NCI-H774 (cell line): ENCODE measurements around the gene CCNO.

ENCODE experiments used
- DNase-seq: peaks from one replicate; lab custom pipeline; 2025; lab: John Stamatoyannopoulos, UW

The CCNO gene

DNA sequence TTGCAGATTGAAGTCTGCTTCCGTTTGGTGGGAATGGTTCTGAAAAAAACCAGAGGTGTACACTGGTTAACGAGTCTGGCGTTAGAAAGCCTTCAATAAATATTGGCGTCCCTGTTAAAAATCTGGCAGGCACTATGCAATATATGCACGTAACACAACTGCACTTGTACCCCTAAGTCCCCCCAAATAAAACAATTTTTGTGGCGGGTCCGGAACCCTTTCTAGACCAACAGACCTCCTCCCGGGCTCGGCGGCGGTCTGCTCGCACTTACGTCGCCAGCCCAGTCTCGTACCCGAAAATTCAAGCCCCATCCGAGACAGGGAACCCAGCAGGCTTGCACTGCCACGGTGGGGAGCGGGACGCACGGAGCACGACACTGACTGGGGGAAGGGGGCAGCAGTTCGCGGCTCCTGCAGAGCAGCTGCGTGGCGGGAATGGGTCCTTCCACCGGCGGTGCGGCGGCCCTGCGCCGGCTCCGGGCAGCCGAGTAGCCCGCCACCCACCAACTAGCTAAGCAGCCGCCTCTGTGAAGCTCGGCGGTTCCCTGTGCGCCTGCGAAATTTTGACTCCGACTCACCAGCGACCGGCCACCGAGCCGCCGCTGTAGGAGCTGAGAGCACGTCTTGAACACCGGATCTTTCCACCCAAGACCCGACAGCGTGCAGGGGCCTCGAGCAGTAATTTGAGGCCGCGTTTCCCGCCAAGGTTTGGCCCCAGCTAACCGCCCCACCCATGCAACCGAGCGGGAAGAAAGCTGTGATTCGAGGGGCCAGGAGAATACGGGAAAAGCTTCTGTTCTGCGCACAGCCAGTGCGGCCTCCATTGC is 10.2 kb downstream of the CCNO start:
- no peak for DNase-seq

DNA sequence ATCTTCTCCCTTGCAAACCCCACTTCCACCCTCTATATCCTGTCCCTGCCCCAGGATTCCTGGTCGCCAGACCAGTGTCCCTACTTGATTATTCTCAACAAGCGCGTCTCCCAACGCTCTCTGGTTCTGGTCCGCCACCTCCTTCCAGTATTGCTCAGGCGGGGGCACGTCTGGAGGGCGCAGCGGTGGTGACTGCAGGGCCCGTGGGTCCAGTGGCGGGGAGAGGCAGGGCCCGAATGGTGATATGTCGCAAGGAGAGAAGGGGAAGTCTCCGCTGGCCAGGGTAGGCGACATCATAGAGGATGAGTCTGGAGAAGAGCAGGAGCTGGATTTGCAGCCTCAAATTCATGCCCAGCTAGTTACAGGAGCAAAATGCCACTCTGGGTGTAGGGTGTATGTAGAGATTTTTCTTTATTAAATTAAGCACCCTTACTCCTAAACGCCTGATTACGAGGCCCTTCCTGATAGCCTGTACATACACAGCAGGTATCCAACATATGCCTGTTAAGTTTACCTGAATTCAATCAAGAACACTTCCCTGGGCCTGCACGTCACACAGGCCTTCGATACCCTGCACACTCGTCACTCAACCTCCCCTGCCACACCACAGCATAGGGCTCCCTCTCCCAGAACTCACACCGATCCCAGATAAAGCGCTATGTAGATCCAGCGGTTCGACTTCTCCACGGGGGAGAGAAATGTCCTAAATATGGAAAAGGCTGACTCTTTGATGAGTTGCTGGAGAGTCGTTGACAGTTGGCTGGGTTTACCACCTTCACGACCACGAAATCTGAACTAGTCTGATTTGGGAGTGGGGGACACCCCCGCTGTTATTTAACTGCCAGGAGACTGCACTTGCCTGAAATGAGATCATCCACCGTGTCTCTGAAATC is 11.1 kb downstream of the CCNO start:
- DNase-seq: no peak

DNA sequence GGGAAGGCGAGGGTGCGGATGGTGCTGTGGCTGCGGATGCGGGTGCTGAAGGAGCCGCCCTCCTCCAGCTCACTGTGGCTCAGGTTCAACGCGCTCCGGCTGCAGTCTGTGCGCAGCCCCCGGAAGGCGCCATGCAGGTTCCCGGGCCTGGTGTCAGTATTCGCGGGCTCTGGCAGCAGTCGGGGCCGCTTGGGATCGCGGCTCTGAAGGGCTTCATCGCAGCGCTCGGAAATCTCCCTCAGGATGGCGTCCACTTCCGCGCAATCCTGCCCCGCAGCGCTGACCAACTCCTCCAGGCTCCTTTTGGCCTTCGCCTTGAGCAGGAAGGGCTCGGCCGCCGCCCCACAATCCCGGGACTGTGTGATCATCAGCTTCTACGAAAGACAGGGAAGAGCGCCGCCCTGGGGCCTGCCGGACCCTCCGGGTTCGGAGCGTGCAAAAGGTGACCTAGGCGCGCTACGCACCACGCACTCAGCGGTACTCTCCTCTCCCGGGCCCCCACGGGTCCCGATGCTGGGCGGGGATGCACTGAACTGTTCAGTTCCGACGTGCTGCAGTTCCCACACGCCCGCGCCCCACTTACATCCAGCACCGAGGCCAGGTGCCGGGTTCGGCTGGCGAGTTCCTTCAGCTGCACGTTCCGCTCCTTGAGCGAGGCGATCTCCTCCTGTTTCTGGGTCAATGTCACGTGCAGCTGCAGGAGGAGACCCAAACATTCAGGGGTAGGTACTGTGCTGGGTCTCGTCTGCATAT is 12.8 kb downstream of the CCNO start:
- no peak for DNase-seq

DNA sequence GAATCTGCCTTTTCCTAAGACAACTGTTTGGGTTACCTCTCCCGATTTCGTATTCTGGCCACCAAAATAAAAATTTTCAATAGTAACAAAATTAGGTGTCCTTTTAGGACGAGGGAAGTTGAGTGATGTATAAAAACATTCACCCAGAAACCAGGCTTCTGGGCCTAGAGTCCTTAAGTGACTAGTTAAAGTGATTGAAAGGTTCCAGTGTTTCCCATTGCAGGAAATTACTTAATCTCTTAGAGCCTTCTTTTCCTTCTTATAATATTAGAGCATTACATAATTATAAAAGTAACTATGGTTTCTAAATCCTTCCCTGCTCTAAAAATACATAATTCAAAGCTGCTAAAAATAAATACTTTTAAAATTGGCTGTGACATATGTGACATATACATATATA is 13.6 kb downstream of the CCNO start:
- DNase-seq: no peak

DNA sequence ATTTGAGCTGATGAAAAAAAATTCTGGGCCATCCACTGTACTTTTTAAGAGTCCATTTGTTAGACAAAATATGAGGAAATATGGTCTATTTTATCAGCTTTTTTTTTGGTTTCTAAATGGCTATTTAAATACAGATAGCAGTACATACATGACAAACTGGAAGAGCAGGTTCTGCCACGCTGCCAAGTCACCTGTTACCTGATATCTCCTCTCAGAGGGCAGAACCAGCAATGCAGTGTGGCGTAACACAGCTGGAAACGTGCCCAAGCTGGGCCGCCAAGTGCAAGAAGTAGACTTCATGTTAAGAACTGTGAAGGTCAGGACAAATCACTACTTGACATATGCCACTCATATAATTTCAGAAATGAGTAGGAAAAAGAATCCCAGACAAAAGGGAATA is 14.4 kb downstream of the CCNO start:
- peak; percentile 72 for DNase-seq

DNA sequence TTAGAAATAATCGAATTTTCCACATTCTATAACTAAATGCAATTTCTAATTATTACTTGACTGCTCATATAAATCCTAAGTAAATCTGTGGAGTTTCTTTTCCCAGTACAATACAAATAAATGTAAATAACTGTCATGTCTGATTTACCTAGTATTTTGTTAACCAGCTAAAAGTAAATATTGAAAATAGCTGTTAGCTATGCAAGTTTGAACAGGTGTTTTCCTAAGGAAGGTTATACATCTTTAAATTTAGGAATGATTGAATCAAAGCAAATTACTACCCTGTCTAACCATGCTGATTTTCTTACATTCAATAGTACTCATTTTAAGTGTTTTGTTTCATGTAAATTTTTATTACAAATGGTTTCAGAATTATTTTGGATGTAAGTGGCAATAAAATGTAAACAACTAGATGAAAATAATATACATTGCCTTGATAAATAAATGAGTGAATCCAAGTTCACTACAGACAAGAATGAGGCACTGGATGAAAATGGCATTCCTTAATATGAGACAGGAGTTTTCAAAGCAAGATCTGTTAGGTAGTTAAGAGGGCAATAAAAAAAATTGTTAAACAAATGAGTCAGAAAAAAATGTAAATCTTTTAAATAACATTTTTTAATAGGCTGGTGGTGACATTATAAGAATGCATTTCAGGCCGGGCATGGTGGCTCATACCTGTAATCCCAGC is 22.1 kb downstream of the CCNO start:
- DNase-seq: peak; percentile 38

DNA sequence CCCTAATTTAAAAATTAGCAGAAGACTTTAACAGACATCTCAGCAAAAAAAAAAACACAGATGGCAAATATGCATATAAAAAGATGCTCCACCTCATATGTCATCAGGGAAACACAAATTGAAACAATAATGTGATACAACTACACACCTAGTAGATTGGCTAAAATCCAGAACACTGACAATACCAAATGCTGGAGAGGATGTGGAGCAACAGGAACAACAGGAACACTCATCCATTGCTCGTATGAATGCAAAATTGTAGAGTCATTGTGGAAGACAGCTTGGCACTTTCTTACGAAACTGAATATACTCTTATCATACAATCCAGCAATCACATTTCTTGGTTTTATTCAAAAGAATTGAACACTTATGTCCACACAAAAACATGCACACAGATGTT is 28.4 kb downstream of the CCNO start:
- no peak for DNase-seq

DNA sequence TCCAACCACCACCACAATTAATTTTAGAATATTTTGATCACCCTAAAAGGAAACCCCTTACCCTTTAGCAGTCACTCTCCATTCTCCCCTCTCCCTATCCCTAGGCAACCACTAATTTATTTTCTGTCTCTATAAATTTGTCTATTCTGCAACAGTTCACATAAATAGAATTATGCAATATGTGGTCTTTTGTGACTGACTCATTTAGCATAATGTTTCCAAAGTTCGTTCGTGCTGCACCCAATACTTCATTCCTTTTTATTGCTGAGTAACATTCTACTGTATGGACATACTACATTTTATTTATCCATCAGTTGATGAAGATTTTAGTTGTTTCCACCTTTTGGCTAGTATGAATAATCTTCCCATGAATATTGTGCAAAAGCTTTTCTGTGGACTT is 42.2 kb downstream of the CCNO start:
- DNase-seq: no peak

DNA sequence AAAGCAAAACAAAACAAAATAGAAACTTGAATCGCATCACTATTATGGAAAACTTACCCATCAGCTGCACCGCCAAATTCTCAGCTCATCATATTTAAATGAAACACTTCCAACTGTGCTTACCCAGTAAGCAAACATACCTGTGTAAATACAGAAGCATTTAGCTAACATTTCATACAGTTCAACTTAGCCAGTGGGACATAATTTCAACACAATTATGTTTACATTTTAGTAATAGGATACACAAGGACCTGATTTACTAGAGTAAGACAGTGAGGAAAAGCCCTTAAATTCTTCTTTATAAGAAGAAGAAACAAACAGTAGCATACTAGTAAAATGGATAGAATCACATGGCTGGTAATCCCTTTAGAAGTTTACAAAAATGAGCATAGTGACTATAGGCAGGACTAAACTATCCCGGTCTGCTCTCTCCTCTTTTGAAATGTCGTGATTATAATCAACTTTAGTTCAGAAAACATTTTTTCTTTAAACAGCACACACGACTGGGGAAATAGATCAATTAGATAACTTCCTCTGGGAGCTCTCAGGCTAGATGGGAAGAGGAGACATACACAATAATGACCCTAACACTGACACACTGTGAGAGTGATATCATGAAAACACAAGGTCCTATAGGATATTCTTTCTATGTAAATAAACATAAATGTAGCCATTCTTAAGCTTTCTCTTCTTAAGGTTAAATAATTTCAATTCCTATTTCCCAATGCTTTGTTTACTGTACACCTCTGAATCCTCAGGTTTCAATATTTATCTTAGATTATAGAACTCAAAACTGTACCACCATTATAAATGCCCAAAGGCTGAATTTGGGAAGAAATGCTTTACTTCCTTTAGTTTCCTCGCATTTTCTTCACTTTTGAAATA is 44.5 kb downstream of the CCNO start:
- peak; percentile 15 for DNase-seq

DNA sequence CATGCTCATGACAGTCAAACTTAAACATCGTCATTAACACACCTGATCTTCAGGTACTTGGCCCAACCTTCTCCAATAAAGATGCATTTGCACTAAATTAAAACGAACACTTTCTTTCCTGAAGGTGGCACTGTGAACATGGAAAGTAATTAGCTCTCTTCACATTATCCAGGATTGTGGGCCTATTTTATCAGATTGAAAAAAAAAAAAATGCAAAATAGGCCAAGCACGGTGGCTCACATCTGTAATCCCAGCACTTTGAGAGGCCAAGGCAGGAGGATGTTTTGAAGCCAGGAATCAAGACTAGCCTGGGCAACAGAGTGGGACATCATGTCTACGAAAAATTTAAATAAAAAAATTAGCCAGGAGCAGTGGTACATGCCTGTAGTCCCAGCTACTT is 46.0 kb downstream of the CCNO start:
- peak; percentile 60 for DNase-seq
